Stomach (tissue), 9 donors: ENCODE results near the gene RHD. TPM values are rescaled to one million over a fixed set of nuclear protein-coding genes. Genes with fewer than 3 reads are reported as not detected.
A peak's percentile ranks its signal among the peaks of the same experiment; 100 is the strongest.
"Not testable (repeated sequence)": the region's sequence is repeated elsewhere in the genome, so short reads cannot be mapped to it uniquely, and the experiment has no call there.

Experiments
- DNase-seq, 2 donors: peaks; one replicate each; pipeline versions ENCODE4 v3.0.0 to v3.0.0-alpha.2; 2013 to 2019
- H3K27ac ChIP-seq, 5 donors: fragments of 200-600 bp in 4 of 5; sonication (generic) in 4 of 5; one replicate each; pipeline ENCODE4 v1.5.1; 2013 to 2019; ENCODE audit warnings: mild to moderate bottlenecking in 1 of 5, moderate library complexity in 1 of 5
- H3K27me3 ChIP-seq, 3 donors: fragments of 200-600 bp; sonication (generic); one replicate each; pipeline ENCODE4 v1.5.1; 2017 to 2019; ENCODE audit warnings: mixed run types in 1 of 3
- H3K36me3 ChIP-seq, 4 donors: fragments of 200-600 bp; sonication (generic); 1 replicate in 3 of 4; 2 replicates in 1 of 4; pipeline ENCODE4 v1.5.1; 2016 to 2019
- H3K4me1 ChIP-seq, 4 donors: fragments of 200-600 bp; sonication (generic); one replicate each; pipeline ENCODE4 v1.5.1; 2016 to 2019
- H3K4me3 ChIP-seq, 4 donors: fragments of 200-600 bp; sonication (generic) in 3 of 4; one replicate each; pipeline ENCODE4 v1.5.1; 2016 to 2019; ENCODE audit warnings: mild to moderate bottlenecking in 1 of 4
- H3K9me3 ChIP-seq, 4 donors: fragments of 200-600 bp; sonication (generic); one replicate each; pipeline ENCODE4 v1.5.1; 2016 to 2019
- EP300 ChIP-seq: sonication (generic); formaldehyde crosslinking; IDR thresholded peaks from one replicate; pipeline ENCODE4 v1.6.1; 2017; ENCODE audit warnings: antibody characterized with exemption
- POLR2A ChIP-seq, 4 donors: fragments of 450-650 bp; IDR thresholded peaks; one replicate each; pipeline ENCODE4 v1.6.1; 2016; ENCODE audit warnings: antibody characterized with exemption in 4 of 4, control low read depth in 2 of 4, mild to moderate bottlenecking in 1 of 4, moderate library complexity in 1 of 4
- POLR2AphosphoS5 ChIP-seq, 3 donors: sonication (generic); formaldehyde crosslinking; IDR thresholded peaks; one replicate each; pipeline ENCODE4 v1.6.1; 2016; ENCODE audit warnings: antibody characterized with exemption in 3 of 3
- WGBS, 5 donors: extraction: QIAGEN DNeasy Blood & Tissue Kit in 3 of 5; methylation state at CpG; one replicate each; pipeline versions ENCODE4 v1.1.5 to v1.1.7; 2013 to 2018; 5-methylcytosine and 5-hydroxymethylcytosine counted together
- intact Hi-C: fragments of 100-400 bp; cut with DNase I; formaldehyde crosslinking; loops from one replicate; pipeline ENCODE4 v1.15.1; 2023; ENCODE audit warnings: low total_unique reads
- polyA plus RNA-seq, 3 donors: library from polyadenylated mRNA; stranded (reverse); fragments of 200-250 nt; gene quantifications; one replicate each; pipeline ENCODE4 v1.2.3, GENCODE V29; 2013
- total RNA-seq, 5 donors: library from RNA; depleted of rRNA; stranded (reverse); fragments of >200 nt; gene quantifications; one replicate each; pipeline versions ENCODE4 v1.1.0 to v1.2.3, GENCODE V29; 2014 to 2016
- TF ChIP-seq, protein P1 (sequence below), 7 experiments: fragments of 450-650 bp in 4 of 7; fragments of 200-600 bp in 3 of 7; sonication (generic) in 3 of 7; IDR thresholded peaks; one replicate each; pipeline ENCODE4 v1.5.1; 2016 to 2019; ENCODE audit warnings: antibody characterized with exemption in 7 of 7, control low read depth in 2 of 7, mild to moderate bottlenecking in 1 of 7
- donor health status: healthy with polysubstance abuse.
- donor health status: Bipolar disorder and iron deficiency.
- donor health status: healthy.

The RHD gene
- total and polyA plus RNA-seq, 8 donors, result 0.18 TPM; not detected in 7

- peak; percentile 26 to 48 for DNase-seq
- H3K27ac ChIP-seq, result peak overlapping the region; percentile 17 to 76 (median 42)
These were observed 64.6 kb downstream of the RHD start for GRCh38 chr1:25336922-25337354.

GRCh38 chr1:25337483-25338187 is 65.3 kb downstream of the RHD start:
- H3K9me3 ChIP-seq, intact Hi-C loops, H3K27me3 ChIP-seq, H3K36me3 ChIP-seq: not testable (repeated sequence)
- DNase-seq, result peak in 1 of 2 donors; percentile 35
- H3K4me3 ChIP-seq, result peak overlapping the region; percentile 67 to 94 (median 84)
- WGBS, 5 donors, result 0 to 1% (median 0%) methylated on average over 18 to 21 of the region's 39 CpGs; no CpG with 5 or more reads in 1 of the 5 donors
- H3K4me1 ChIP-seq, result peaks cover 14 to 40% (median 26%) of the 10 kb centered on the region in 4 donors
- H3K27ac ChIP-seq, result peak overlapping the region; percentile 92 to 99 (median 96)

More at GRCh38 chr1:25336922-25337354, 64.6 kb downstream of the RHD start:
- H3K27me3 ChIP-seq, H3K9me3 ChIP-seq, intact Hi-C loops, H3K36me3 ChIP-seq: not testable (repeated sequence)
- Histone ChIP-seq H3K4me1 (peaks cover 14 to 34% (median 24%) of the 10 kb centered on the region in 4 donors), H3K4me3 (peak overlapping the region; percentile 58 to 87 (median 74))
- WGBS, 5 donors, result 0 to 1% (median 0%) methylated on average over 8 to 27 of the region's 29 CpGs

GRCh38 chr1:25338188-25338981 is 66.1 kb downstream of the RHD start, which contains the start of gene TMEM50A:
Gene TMEM50A, plus strand, starts transcription at chr1:25338334. Its CDS starts 2,153 bp downstream, at chr1:25340487.
- peaks cover 14 to 40% (median 26%) of the 10 kb centered on the region in 4 donors for H3K4me1 ChIP-seq
- H3K9me3 ChIP-seq, result no peaks in the 10 kb centered on the region
- intact Hi-C loops, result no loop called here
- peaks cover 0 to 10% (median 3%) of the 10 kb centered on the region in 4 donors for H3K36me3 ChIP-seq
- H3K4me3 ChIP-seq, result peak within 1 kb of the TSS; percentile 67 to 94 (median 84)
- H3K27ac ChIP-seq, result peak within 1 kb of the TSS; percentile 92 to 99 (median 96)
- 0 to 2% (median 1%) methylated on average over 11 to 70 of the region's 75 CpGs for WGBS, 5 donors
- H3K27me3 ChIP-seq, result no peaks in the 10 kb centered on the region
- DNase-seq, result peak; percentile 91 to 96
- TF ChIP-seq, protein P1, sequence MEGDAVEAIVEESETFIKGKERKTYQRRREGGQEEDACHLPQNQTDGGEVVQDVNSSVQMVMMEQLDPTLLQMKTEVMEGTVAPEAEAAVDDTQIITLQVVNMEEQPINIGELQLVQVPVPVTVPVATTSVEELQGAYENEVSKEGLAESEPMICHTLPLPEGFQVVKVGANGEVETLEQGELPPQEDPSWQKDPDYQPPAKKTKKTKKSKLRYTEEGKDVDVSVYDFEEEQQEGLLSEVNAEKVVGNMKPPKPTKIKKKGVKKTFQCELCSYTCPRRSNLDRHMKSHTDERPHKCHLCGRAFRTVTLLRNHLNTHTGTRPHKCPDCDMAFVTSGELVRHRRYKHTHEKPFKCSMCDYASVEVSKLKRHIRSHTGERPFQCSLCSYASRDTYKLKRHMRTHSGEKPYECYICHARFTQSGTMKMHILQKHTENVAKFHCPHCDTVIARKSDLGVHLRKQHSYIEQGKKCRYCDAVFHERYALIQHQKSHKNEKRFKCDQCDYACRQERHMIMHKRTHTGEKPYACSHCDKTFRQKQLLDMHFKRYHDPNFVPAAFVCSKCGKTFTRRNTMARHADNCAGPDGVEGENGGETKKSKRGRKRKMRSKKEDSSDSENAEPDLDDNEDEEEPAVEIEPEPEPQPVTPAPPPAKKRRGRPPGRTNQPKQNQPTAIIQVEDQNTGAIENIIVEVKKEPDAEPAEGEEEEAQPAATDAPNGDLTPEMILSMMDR (IDR thresholded peaks at IDR 0.05), result no peak
- no peak for TF ChIP-seq EP300
- TF ChIP-seq POLR2A (IDR thresholded peaks at IDR 0.05), result peak in 1 of 4 donors; percentile 79
- TF ChIP-seq POLR2AphosphoS5 (IDR thresholded peaks at IDR 0.05), result peak; percentile 67 to 90 (median 85)

DNA sequence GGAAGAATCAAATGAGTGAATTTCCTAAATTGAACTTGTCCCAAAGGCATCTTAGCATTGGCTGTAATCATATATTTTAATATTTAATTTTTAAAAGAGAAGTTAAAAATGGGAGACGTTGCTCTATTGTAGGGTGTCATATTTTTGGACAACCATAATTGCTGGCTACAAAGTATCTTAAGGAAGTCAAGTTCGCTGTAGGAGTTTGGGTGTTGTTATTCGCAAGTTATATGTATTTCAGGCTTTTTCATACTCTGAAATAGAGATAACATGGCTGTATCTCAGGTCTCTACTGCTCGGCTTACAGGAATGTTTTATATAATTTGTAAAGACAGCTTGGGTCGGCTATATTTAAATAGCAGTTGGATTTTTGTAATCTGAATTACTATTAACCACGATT is 66.7 kb downstream of the RHD start:
- peaks cover 0 to 16% (median 8%) of the 10 kb centered on the region in 4 donors for H3K36me3 ChIP-seq
- no peaks in the 10 kb centered on the region for H3K27me3 ChIP-seq
- intact Hi-C loops, result no loop called here
- 0 to 1% (median 1%) methylated on average over 6 of the region's 6 CpGs for WGBS, 5 donors
- peaks cover 14 to 40% (median 26%) of the 10 kb centered on the region in 4 donors for H3K4me1 ChIP-seq
- DNase-seq, result no peak
- no peak for TF ChIP-seq POLR2A (IDR thresholded peaks at IDR 0.05)
- TF ChIP-seq POLR2AphosphoS5 (IDR thresholded peaks at IDR 0.05), result no peak
- no peak for TF ChIP-seq EP300
- TF ChIP-seq, protein P1 (IDR thresholded peaks at IDR 0.05), result no peak
- no peaks in the 10 kb centered on the region for H3K9me3 ChIP-seq
- peak overlapping the region; percentile 67 to 94 (median 84) for H3K4me3 ChIP-seq
- peak overlapping the region; percentile 92 to 99 (median 96) for H3K27ac ChIP-seq

GRCh38 chr1:25341746-25342145 is 69.4 kb downstream of the RHD start:
- H3K27ac ChIP-seq, result no peak overlapping the region
- H3K36me3 ChIP-seq, result peaks cover 7 to 44% (median 34%) of the 10 kb centered on the region in 4 donors
- TF ChIP-seq POLR2AphosphoS5 (IDR thresholded peaks at IDR 0.05), result no peak
- TF ChIP-seq POLR2A (IDR thresholded peaks at IDR 0.05), result no peak
- TF ChIP-seq EP300, result no peak
- TF ChIP-seq, protein P1 (IDR thresholded peaks at IDR 0.05), result no peak
- WGBS, 5 donors, result 78 to 90% (median 83%) methylated on average over 6 of the region's 6 CpGs
- intact Hi-C loops, result no loop called here
- no peaks in the 10 kb centered on the region for H3K27me3 ChIP-seq
- DNase-seq, result no peak
- no peaks in the 10 kb centered on the region for H3K9me3 ChIP-seq
- H3K4me1 ChIP-seq, result peaks cover 14 to 35% (median 26%) of the 10 kb centered on the region in 4 donors
- no peak overlapping the region for H3K4me3 ChIP-seq
